ENCODE data around the gene MBLAC2. TPM values are rescaled to one million over a fixed set of nuclear protein-coding genes. Genes with fewer than 3 reads are reported as not detected.

The MBLAC2 gene
- total and polyA plus RNA-seq, 9 donors: 4.7 to 13.1 (median 10.2) TPM

- 89 to 92% (median 90%) methylated on average over 3 of the region's 3 CpGs for WGBS, 3 donors
- intact Hi-C loops (cut with DNase I): loop anchor here in 1 of 4 donors (10.0 kb wide), 1 partner anchor 48 kb away; the partner anchor contains the start of gene LYSMD3
- no peak overlapping the region for H3K4me3 ChIP-seq
- peaks cover 4% of the 10 kb centered on the region for H3K4me1 ChIP-seq (ENCODE audit: insufficient read depth)
- no peaks in the 10 kb centered on the region for H3K9me3 ChIP-seq
- no peak for DNase-seq
- H3K36me3 ChIP-seq: no peaks in the 10 kb centered on the region
- no peak overlapping the region for H3K27ac ChIP-seq
- H3K27me3 ChIP-seq: no peaks in the 10 kb centered on the region
- TF ChIP-seq CTCF (IDR thresholded peaks at IDR 0.05) (no peak), POLR2A (IDR thresholded peaks at IDR 0.05) (no peak), EP300 (IDR thresholded peaks at IDR 0.05) (no peak)
These were observed 1.8 kb upstream of the MBLAC2 start for GRCh38 chr5:90476391-90476790.

- no peaks in the 10 kb centered on the region for H3K36me3 ChIP-seq
- intact Hi-C loops (cut with DNase I): loop anchor here in 1 of 4 donors (10.0 kb wide), 1 partner anchor 49 kb away; the partner anchor contains the start of gene LYSMD3
- TF ChIP-seq POLR2A (IDR thresholded peaks at IDR 0.05): no peak
- TF ChIP-seq CTCF (IDR thresholded peaks at IDR 0.05): no peak
- no peak for TF ChIP-seq EP300 (IDR thresholded peaks at IDR 0.05)
- H3K4me1 ChIP-seq (ENCODE audit: insufficient read depth): peaks cover 4% of the 10 kb centered on the region
- no peaks in the 10 kb centered on the region for H3K9me3 ChIP-seq
- H3K4me3 ChIP-seq: no peak overlapping the region
- H3K27me3 ChIP-seq: no peaks in the 10 kb centered on the region
- WGBS, 3 donors: 61 to 78% (median 63%) methylated on average over 17 of the region's 17 CpGs
- DNase-seq: peak in 2 of 5 donors; percentile 19 to 23
- H3K27ac ChIP-seq: no peak overlapping the region
These were observed 937 bp upstream of the MBLAC2 start for GRCh38 chr5:90475436-90475980.

- WGBS, 3 donors: 1% methylated on average over 34 to 56 of the region's 56 CpGs
- Histone ChIP-seq H3K27ac (peak overlapping the region in 1 of 2 donors; percentile 73), H3K4me3 (peak overlapping the region; percentile 55), H3K27me3 (no peaks in the 10 kb centered on the region), H3K4me1 (ENCODE audit: insufficient read depth) (peaks cover 4% of the 10 kb centered on the region), H3K9me3 (no peaks in the 10 kb centered on the region), H3K36me3 (no peaks in the 10 kb centered on the region)
- DNase-seq: peak in 1 of 5 donors; percentile 10
- intact Hi-C loops (cut with DNase I): loop anchor here in 1 of 4 donors (10.0 kb wide), 1 partner anchor 51 kb away; the partner anchor contains the start of gene LYSMD3
- TF ChIP-seq POLR2A (IDR thresholded peaks at IDR 0.05): no peak
These were observed 956 bp downstream of the MBLAC2 start for GRCh38 chr5:90473396-90474234.

GRCh38 chr5:90472783-90473395, 1.7 kb downstream of the MBLAC2 start:
- 25 to 44% (median 32%) methylated on average over 9 of the region's 9 CpGs for WGBS, 3 donors
- Histone ChIP-seq H3K9me3 (no peaks in the 10 kb centered on the region), H3K4me1 (ENCODE audit: insufficient read depth) (peaks cover 4% of the 10 kb centered on the region), H3K4me3 (peak overlapping the region; percentile 55), H3K27me3 (no peaks in the 10 kb centered on the region), H3K27ac (no peak overlapping the region), H3K36me3 (no peaks in the 10 kb centered on the region)
- TF ChIP-seq EP300 (IDR thresholded peaks at IDR 0.05) (no peak), POLR2A (IDR thresholded peaks at IDR 0.05) (no peak), CTCF (IDR thresholded peaks at IDR 0.05) (no peak)
- intact Hi-C loops (cut with DNase I): loop anchor here in 1 of 4 donors (10.0 kb wide), 1 partner anchor 52 kb away; the partner anchor contains the start of gene LYSMD3
- DNase-seq: no peak

Data from ovary (tissue), 9 donors.